HepG2 (cell line): ENCODE results near the gene BABAM2. TPM values are rescaled to one million over a fixed set of nuclear protein-coding genes. Genes with fewer than 3 reads are reported as not detected.

Experiments
- ATAC-seq: fragments of 200-7000 bp; cut with Tn5 transposase; 3 replicates; pipeline ENCODE4 v1.9.1; 2020; ENCODE audit warnings: mild to moderate bottlenecking, moderate library complexity
- BruUV-seq: library from RNA; stranded (reverse); fragments of 400-500 nt; replicated peaks from 2 replicates; lab custom pipeline; 2021; lab: Mats Ljungman, UMichigan
- CTCF ChIA-PET: fragments of 300-600 bp; formaldehyde crosslinking; extraction: SDS; loops from one replicate; lab custom pipeline; 2021; ENCODE audit warnings: low total read pairs, inconsistent platforms, low intra/inter-chr PET ratio; lab: Yijun Ruan, JAX
- POLR2A ChIA-PET: fragments of 350-600 bp; sonication (Branson Sonifier 250); formaldehyde crosslinking; loops from one replicate; lab custom pipeline; 2020; ENCODE audit warnings: antibody characterized with exemption, inconsistent platforms; lab: Yijun Ruan, JAX
- DNase-seq: peaks from one replicate; pipeline ENCODE4 v3.0.0-alpha.2; 2015; ENCODE audit warnings: low spot score
- FAIRE-seq: peaks from 3 replicates; lab custom pipeline; 2011; peaks lifted over from hg19 to GRCh38; lab: Jason Lieb, UNC
- H2AFZ ChIP-seq: one replicate; pipeline ENCODE4 v1.6.1; 2011; ENCODE audit warnings: low read length, inconsistent platforms
- H3K27ac ChIP-seq: fragments of 300-600 bp; 3 replicates; pipeline ENCODE4 v1.8.0; 2011; ENCODE audit warnings: mixed run types, mild to moderate bottlenecking, mixed read lengths, low read length, inconsistent platforms; ENCODE audit not compliant: insufficient read depth; ENCODE audit errors: extremely low read length
- H3K27me3 ChIP-seq, 2 experiments: fragments of 200-600 bp in 1 of 2; 2 replicates in 1 of 2; 3 replicates in 1 of 2; pipeline versions ENCODE4 v1.6.0 to v1.8.0; 2011; ENCODE audit warnings: low read length in 2 of 2, mild to moderate bottlenecking in 2 of 2, moderate library complexity in 2 of 2, inconsistent platforms in 1 of 2; ENCODE audit not compliant: insufficient read depth in 2 of 2, control insufficient read depth in 1 of 2
- H3K36me3 ChIP-seq, 2 experiments: fragments of 200-600 bp in 1 of 2; replicated peaks in 1 of 2; 2 replicates in 1 of 2; 3 replicates in 1 of 2; pipeline versions ENCODE4 v1.5.1 to v1.8.0; 2011; ENCODE audit warnings: low read length in 2 of 2, inconsistent platforms in 1 of 2; ENCODE audit not compliant: insufficient read depth in 2 of 2, control insufficient read depth in 1 of 2
- H3K4me1 ChIP-seq: 2 replicates; pipeline ENCODE4 v1.5.1; 2012; ENCODE audit warnings: low read length, inconsistent platforms; ENCODE audit not compliant: insufficient read depth
- H3K4me2 ChIP-seq: 2 replicates; pipeline ENCODE4 v1.6.0; 2011; ENCODE audit warnings: low read depth, low read length, inconsistent platforms
- H3K4me3 ChIP-seq, 3 experiments: fragments of 200-600 bp in 1 of 3; sonication (generic), shearing (Covaris generic) in 1 of 3; replicated peaks in 1 of 3; 2 replicates each; pipeline ENCODE4 v1.5.1; 2011 to 2016; ENCODE audit warnings: low read length in 3 of 3, inconsistent platforms in 2 of 3, low read depth in 2 of 3, mild to moderate bottlenecking in 2 of 3, control low read depth in 1 of 3, mixed read lengths in 1 of 3; ENCODE audit not compliant: insufficient read depth in 1 of 3
- H3K79me2 ChIP-seq: one replicate; pipeline ENCODE4 v1.6.1; 2011; ENCODE audit warnings: low read length, inconsistent platforms; ENCODE audit not compliant: insufficient read depth
- H3K9ac ChIP-seq: 2 replicates; pipeline ENCODE4 v1.6.0; 2011; ENCODE audit warnings: mild to moderate bottlenecking, low read depth, low read length, inconsistent platforms; ENCODE audit not compliant: insufficient read depth
- H3K9me3 ChIP-seq: 2 replicates; pipeline ENCODE4 v1.5.1; 2012; ENCODE audit warnings: mild to moderate bottlenecking, low read length
- H4K20me1 ChIP-seq: 2 replicates; pipeline ENCODE4 v1.6.0; 2011; ENCODE audit warnings: inconsistent platforms, mild to moderate bottlenecking, low read length, moderate library complexity; ENCODE audit not compliant: insufficient read depth
- ARID2 ChIP-seq: sonication (generic); formaldehyde crosslinking; IDR thresholded peaks from 2 replicates; pipeline ENCODE4 v1.8.1; 2022; ENCODE audit warnings: mild to moderate bottlenecking, missing genetic modification reagents, borderline replicate concordance
- CEBPB ChIP-seq: IDR thresholded peaks from 2 replicates; pipeline ENCODE4 v1.6.1; 2011; ENCODE audit warnings: low read depth, low read length, improper control_type of control experiment, borderline replicate concordance
- GFI1 ChIP-seq: sonication (generic); formaldehyde crosslinking; IDR thresholded peaks from 2 replicates; pipeline ENCODE4 v1.5.0; 2020; ENCODE audit warnings: missing genetic modification reagents, mild to moderate bottlenecking, borderline replicate concordance
- MTA1 ChIP-seq: sonication (generic); formaldehyde crosslinking; IDR thresholded peaks from 2 replicates; pipeline ENCODE4 v1.4.0; 2020; ENCODE audit warnings: missing genetic modification reagents, mild to moderate bottlenecking, borderline replicate concordance
- NKX3-1 ChIP-seq: sonication (generic); formaldehyde crosslinking; IDR thresholded peaks from 2 replicates; pipeline ENCODE4 v1.5.0; 2020; ENCODE audit warnings: missing genetic modification reagents
- SALL2 ChIP-seq: sonication (generic); formaldehyde crosslinking; IDR thresholded peaks from 2 replicates; pipeline ENCODE4 v1.8.1; 2023; ENCODE audit warnings: mild to moderate bottlenecking, missing genetic modification reagents, inconsistent platforms
- ZC3H4 ChIP-seq: sonication (generic); formaldehyde crosslinking; IDR thresholded peaks from 2 replicates; pipeline ENCODE4 v1.4.0; 2020; ENCODE audit warnings: missing genetic modification reagents, borderline replicate concordance
- ZNF20 ChIP-seq: sonication (generic); formaldehyde crosslinking; IDR thresholded peaks from 2 replicates; pipeline ENCODE4 v1.4.0; 2020; ENCODE audit warnings: mild to moderate bottlenecking, moderate library complexity, missing genetic modification reagents
- ZNF703 ChIP-seq: sonication (generic); formaldehyde crosslinking; IDR thresholded peaks from 2 replicates; pipeline ENCODE4 v1.5.1; 2020; ENCODE audit warnings: missing genetic modification reagents, mild to moderate bottlenecking, moderate library complexity, borderline replicate concordance
- WGBS: methylation state at CpG from one replicate; pipeline ENCODE4 v1.1.6; 2017; ENCODE audit warnings: low lambda C conversion rate; 5-methylcytosine and 5-hydroxymethylcytosine counted together
- in situ Hi-C: cut with HindIII; loops from 2 replicates; pipeline ENCODE4 v1.10.0; 2017; ENCODE audit warnings: low pct_unique_long_range_greater_than_20kb; ENCODE audit not compliant: extremely low pct_ligation_motif_present
- intact Hi-C: fragments of 100-400 bp; cut with micrococcal nuclease; formaldehyde crosslinking; loops from one replicate; pipeline ENCODE4 v1.10.0; 2022; ENCODE audit not compliant: unreplicated experiment
- polyA plus RNA-seq, 8 experiments: library from polyadenylated mRNA; depleted of rRNA in 3 of 8; stranded (reverse) in 7 of 8; unstranded in 1 of 8; fragments of >200 nt; fragmentation: Illumina TruSeq in 4 of 8; extraction: Trizol in 4 of 8; gene quantifications; 2 replicates each; pipeline versions ENCODE4 v1.2.1 to v1.2.3, GENCODE V29; 2011 to 2016; ENCODE audit warnings: low read depth in 4 of 8, missing spikeins in 1 of 8, mixed read lengths in 1 of 8; ENCODE audit not compliant: insufficient read depth in 1 of 8
- total RNA-seq, 5 experiments: library from RNA; depleted of rRNA; stranded (reverse); fragments of >200 nt; fragmentation: Illumina TruSeq; extraction: Trizol; gene quantifications; 2 replicates each; pipeline ENCODE4 v1.2.3, GENCODE V29; 2016; ENCODE audit warnings: low read depth in 1 of 5
- TF ChIP-seq, protein P1 (sequence below): sonication (generic); formaldehyde crosslinking; IDR thresholded peaks from 2 replicates; pipeline ENCODE4 v1.5.0; 2020; ENCODE audit warnings: mild to moderate bottlenecking, missing genetic modification reagents, borderline replicate concordance

Gene BABAM2
- total and polyA plus RNA-seq, 2 of the 13 experiments (the other 11 are each of a cell fraction or from before 2014, with no cell fraction given): 24.9 to 28.0 TPM

DNA sequence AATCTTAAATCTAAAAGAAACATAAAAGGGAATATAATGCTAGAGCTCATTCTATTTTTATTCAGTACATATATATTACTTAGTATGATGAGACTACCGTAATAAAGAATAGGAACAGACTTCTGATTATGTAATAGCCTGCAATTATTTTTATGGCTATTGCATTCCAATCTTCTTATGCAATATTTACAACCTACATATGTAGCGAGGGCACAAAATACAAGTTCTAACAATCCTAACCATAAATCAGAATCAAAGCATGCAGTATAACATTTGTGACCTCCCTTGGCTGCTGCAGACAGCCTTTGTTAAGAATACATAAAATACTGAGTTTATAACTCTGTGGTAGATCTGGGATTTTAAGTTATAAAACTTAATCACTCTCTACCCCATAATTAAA lies 177.6 kb downstream of the BABAM2 start:
- H3K4me3 ChIP-seq: no peak overlapping the region
- H4K20me1 ChIP-seq: no peaks in the 10 kb centered on the region
- peaks cover 0 to 3% of the 10 kb centered on the region in 2 experiments; a peak in 1 of 5 replicates for H3K36me3 ChIP-seq
- no peak overlapping the region for H3K9ac ChIP-seq
- ATAC-seq: no peak
- H2AFZ ChIP-seq: no peak overlapping the region
- H3K4me2 ChIP-seq: no peak overlapping the region
- no peak overlapping the region for H3K27ac ChIP-seq
- intact Hi-C loops (no loop called here), in situ Hi-C loops (no loop called here)
- no peak for DNase-seq
- H3K4me1 ChIP-seq: no peaks in the 10 kb centered on the region
- WGBS: 94% methylated on average over 2 of the region's 2 CpGs
- TF ChIP-seq CEBPB: peak; percentile 49; the same call in 1 of the 2 replicates
- TF ChIP-seq SALL2: no peak
- ChIA-PET CTCF (no interaction called here), POLR2A (no interaction called here)
- FAIRE-seq: no peak
- BruUV-seq: no TSS peak
- H3K9me3 ChIP-seq: no peaks in the 10 kb centered on the region
- no peaks in the 10 kb centered on the region for H3K27me3 ChIP-seq
- H3K79me2 ChIP-seq: no peaks in the 10 kb centered on the region

DNA sequence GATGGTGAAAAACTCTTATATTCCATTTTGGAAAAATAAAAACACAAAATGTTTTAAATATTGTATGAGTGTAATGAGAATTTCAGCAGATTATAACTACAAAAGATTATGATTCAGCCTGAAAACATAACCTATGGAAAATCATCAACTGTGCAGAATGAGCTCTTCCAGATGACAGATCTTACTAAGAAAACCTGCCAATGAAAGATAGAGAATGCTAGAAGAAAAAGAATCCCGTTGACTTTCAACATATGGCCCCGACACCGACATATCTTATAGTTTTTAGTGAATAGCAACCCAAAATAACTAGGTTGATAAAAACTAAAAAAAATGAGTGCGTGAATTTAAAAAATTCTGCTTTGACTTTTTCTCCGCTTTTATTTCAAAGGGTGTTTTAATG lies 178.0 kb downstream of the BABAM2 start:
- DNase-seq (no peak), FAIRE-seq (no peak)
- Histone ChIP-seq H3K4me1 (no peaks in the 10 kb centered on the region), H3K9ac (no peak overlapping the region), H3K9me3 (no peaks in the 10 kb centered on the region), H4K20me1 (no peaks in the 10 kb centered on the region), H3K27me3 (no peaks in the 10 kb centered on the region), H3K27ac (no peak overlapping the region), H3K79me2 (no peaks in the 10 kb centered on the region), H3K4me2 (no peak overlapping the region)
- CTCF ChIA-PET: no interaction called here
- BruUV-seq: no TSS peak
- TF ChIP-seq ZC3H4 (CRISPR knock-in tag) (no peak), MTA1 (no peak), ZNF20 (CRISPR knock-in tag) (no peak), ZNF703 (no peak), ARID2 (CRISPR knock-in tag) (no peak), NKX3-1 (no peak), GFI1 (CRISPR knock-in tag) (no peak)
- TF ChIP-seq, protein P1, sequence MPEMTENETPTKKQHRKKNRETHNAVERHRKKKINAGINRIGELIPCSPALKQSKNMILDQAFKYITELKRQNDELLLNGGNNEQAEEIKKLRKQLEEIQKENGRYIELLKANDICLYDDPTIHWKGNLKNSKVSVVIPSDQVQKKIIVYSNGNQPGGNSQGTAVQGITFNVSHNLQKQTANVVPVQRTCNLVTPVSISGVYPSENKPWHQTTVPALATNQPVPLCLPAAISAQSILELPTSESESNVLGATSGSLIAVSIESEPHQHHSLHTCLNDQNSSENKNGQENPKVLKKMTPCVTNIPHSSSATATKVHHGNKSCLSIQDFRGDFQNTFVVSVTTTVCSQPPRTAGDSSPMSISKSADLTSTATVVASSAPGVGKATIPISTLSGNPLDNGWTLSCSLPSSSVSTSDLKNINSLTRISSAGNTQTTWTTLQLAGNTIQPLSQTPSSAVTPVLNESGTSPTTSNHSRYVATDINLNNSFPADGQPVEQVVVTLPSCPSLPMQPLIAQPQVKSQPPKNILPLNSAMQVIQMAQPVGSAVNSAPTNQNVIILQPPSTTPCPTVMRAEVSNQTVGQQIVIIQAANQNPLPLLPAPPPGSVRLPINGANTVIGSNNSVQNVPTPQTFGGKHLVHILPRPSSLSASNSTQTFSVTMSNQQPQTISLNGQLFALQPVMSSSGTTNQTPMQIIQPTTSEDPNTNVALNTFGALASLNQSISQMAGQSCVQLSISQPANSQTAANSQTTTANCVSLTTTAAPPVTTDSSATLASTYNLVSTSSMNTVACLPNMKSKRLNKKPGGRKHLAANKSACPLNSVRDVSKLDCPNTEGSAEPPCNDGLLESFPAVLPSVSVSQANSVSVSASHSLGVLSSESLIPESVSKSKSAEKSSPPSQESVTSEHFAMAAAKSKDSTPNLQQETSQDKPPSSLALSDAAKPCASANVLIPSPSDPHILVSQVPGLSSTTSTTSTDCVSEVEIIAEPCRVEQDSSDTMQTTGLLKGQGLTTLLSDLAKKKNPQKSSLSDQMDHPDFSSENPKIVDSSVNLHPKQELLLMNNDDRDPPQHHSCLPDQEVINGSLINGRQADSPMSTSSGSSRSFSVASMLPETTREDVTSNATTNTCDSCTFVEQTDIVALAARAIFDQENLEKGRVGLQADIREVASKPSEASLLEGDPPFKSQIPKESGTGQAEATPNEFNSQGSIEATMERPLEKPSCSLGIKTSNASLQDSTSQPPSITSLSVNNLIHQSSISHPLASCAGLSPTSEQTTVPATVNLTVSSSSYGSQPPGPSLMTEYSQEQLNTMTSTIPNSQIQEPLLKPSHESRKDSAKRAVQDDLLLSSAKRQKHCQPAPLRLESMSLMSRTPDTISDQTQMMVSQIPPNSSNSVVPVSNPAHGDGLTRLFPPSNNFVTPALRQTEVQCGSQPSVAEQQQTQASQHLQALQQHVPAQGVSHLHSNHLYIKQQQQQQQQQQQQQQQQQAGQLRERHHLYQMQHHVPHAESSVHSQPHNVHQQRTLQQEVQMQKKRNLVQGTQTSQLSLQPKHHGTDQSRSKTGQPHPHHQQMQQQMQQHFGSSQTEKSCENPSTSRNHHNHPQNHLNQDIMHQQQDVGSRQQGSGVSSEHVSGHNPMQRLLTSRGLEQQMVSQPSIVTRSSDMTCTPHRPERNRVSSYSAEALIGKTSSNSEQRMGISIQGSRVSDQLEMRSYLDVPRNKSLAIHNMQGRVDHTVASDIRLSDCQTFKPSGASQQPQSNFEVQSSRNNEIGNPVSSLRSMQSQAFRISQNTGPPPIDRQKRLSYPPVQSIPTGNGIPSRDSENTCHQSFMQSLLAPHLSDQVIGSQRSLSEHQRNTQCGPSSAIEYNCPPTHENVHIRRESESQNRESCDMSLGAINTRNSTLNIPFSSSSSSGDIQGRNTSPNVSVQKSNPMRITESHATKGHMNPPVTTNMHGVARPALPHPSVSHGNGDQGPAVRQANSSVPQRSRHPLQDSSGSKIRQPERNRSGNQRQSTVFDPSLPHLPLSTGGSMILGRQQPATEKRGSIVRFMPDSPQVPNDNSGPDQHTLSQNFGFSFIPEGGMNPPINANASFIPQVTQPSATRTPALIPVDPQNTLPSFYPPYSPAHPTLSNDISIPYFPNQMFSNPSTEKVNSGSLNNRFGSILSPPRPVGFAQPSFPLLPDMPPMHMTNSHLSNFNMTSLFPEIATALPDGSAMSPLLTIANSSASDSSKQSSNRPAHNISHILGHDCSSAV (CRISPR knock-in tag): no peak
- TF ChIP-seq, all 625 proteins: peak for 0
- POLR2A ChIA-PET: no interaction called here
- in situ Hi-C loops (no loop called here), intact Hi-C loops (no loop called here)
- 95% methylated on average over 5 of the region's 5 CpGs for WGBS
- H3K36me3 ChIP-seq: peaks cover 0 to 3% of the 10 kb centered on the region in 2 experiments; a peak in 1 of 5 replicates
- no peak for ATAC-seq
- no peak overlapping the region for H3K4me3 ChIP-seq
- no peak overlapping the region for H2AFZ ChIP-seq
